ENCODE measurements around the gene LARP4B.
"Not testable (repeated sequence)": the region's sequence is repeated elsewhere in the genome, so short reads cannot be mapped to it uniquely, and the experiment has no call there.

The LARP4B gene

DNA sequence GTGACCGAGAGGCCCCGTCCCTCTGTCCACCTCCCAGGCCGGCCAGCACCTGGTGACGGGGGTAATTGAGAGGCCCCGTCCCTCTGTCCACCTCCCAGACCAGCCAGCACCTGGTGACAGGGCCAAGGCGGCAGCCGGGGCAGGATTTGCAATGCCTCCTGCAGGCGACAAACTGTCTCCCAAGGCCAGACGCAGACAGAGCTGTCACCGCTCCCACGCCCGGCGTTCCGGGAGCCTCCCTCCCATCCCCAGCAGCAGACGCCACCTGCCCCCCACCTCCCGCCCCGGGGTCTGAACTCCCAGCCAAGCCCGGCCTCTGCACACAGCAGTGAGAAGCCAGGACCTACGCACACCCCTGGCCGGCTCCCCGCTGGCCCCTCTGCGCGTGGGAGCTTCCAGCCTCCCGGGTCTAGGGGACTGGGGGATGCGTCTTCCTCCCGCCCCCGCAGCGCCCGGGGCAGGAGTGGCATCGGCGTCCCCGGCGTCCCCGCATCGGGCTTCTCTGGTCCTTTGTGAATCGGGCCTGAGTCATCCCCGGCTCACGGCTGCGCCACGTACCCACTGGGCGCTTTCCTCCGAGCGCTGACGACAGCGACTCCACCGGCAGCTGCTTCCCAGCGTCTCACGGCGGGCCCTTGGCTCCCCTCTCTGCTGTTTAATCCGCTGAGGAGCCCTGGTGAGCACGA, 147.0 kb downstream of the LARP4B start:
- peak; percentile 6 to 55 for DNase-seq

DNA sequence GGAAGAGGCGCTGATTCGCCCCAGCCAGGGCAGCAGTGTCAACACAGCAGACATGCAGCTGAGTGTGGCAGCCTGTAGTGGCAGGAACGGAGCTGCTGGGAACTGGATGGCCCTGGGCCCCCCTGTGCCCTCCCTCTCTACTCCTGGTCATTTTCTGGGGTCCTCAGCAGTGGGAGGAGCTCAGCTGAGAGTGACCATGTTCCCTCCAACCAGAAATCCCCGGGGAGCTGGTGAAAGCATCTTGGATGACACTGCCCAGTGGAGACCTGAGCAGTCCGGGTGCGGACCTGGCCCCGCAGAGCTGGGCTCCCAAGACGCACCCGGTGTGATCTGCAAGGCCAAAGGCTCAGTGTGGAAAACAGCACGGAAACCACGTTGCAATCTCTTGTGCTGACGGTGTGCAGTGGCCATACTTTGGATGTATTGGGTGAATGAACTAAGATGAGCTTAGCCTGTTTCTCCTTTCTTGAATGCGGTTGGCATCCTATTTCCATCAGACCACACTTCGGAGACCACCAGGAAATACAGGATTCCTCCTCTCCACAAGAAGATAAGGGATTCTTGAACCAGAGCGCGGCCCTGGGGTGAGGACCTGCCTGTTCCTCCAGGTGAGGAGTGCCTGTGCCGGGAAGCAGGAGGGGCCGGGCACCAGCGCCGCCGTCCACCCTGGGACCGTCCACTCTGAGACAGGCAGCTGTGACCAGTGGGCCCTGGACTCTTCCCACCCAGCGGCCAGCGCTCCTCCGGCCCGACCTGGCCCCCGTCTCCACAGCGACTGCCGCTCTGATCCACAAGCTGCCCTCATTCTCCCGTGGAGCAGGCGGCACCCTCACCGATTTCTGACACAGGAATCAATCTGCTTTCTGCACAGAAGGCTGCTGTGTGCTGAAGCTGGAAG, 148.5 kb downstream of the LARP4B start:
- DNase-seq: no peak

GRCh38 chr10:780536-781524, 150.7 kb downstream of the LARP4B start:
- DNase-seq: no peak

DNA sequence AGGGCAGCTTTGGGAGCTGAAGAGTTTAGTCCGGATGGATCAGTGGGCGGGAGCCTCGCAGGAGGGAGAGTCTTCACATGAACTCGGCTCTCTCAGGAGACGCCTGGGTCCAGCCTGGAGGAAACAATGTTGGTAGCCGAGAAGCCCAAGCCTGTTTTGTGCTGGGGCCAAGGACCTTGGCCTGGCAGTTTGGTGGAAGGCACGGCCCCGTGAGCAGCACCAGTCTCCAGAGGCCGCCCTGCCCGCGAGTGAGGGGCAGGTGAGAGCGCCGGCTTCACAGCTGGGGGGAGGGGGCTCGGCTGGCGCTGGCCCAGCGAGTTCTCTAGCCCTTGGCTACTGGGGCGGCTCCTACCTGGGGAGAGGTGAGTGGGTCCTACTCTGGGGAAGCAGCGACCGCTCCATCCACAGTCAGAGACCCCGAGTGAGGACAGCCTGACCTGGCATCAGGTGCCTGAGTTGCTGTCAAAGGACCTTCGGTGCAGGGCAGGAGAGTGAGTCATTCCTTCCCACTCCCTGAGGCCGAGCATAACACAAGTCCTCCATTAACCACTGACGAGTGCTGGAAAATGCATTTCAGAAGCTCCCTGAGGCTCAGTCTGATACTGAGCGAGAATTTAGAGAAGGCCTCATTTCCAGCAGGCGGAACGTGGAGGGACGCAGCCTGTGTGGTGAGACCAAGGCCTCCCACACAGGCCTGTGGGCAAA, 152.7 kb downstream of the LARP4B start:
- DNase-seq: no peak

- DNase-seq: no peak
These were observed 153.5 kb downstream of the LARP4B start for GRCh38 chr10:777913-778479.

DNA sequence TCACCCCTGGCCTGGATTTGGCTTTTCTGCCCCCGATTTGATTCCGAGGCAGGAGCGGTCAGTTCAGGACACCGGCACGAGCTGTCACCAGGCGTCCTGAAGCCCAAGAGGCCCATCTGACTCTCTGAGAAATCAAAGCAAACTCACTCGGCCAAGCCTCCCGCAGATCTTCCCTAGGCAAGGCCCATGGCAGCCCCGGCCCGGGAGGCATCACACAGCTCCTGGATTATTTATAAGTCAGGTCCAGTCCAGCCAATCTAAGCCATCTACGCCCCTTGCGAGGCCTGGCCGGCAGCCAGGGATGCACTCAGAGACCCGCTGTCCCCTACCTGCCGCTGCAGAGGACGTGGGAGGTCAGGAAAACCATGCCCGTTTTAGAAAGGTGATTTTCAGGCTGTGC, 154.7 kb downstream of the LARP4B start:
- no peak for DNase-seq

- DNase-seq: no peak
These were observed 156.0 kb downstream of the LARP4B start for GRCh38 chr10:775245-776075.

DNA sequence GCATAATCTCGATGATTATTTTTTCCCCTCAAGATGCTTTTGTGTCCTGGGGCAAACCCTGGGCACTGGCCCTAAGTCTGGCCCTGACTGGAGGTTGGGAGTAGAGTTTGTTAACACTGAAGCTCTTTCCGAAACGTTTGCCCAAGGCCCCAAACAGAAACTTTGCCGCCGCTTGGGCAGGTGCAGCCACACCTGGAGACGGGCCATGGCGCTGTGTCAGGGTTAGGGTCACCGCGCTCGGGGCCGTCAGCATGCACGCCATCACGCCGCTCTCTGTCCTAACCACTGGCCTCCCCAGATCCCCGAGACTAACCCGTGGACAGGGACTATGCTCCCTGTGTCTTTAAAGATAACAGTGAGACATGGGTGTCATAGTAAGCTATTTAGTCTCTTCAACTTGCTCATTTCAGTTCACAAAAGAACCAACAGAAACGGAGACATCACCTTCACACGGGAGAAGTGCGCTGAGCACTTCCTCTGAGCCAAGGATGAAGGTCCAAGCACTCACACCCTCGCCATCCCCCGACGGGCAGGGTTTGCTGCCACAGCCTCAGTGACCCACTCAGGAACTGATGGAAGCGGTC, 156.8 kb downstream of the LARP4B start:
- no peak for DNase-seq

GRCh38 chr10:774223-774622, 157.3 kb downstream of the LARP4B start:
- no peak for DNase-seq

DNA sequence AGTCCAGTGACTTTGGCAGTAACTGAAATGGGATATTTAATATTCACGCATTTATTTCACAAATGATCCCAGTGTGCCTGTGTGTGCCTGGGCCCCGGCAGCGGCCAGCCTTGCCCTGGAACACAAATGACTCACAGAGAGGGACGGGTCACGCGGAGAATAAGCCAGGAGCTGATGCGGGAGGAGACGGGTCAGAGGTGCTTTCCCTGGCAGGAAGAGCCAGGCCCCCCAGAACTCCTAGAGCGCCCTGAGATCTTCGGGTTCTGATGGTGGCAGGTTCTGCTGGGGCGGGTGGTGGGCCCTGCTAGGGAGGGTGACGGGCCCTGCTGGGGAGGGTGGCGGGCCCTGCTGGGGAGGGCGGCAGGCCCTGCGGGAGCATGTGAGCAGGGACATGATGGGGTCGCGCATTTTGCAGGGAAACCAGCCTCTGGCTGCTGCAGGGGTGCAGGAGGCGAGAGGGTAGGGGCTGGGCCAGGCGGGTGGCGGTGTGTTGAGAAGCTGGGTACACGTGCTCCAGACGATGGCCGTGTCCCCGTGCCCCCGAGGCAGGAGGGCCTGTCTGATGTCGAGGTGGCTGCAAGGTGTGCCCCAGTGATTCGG, 157.8 kb downstream of the LARP4B start:
- no peak for DNase-seq

- DNase-seq: no peak
These were observed 159.3 kb downstream of the LARP4B start for GRCh38 chr10:772227-772637.

DNA sequence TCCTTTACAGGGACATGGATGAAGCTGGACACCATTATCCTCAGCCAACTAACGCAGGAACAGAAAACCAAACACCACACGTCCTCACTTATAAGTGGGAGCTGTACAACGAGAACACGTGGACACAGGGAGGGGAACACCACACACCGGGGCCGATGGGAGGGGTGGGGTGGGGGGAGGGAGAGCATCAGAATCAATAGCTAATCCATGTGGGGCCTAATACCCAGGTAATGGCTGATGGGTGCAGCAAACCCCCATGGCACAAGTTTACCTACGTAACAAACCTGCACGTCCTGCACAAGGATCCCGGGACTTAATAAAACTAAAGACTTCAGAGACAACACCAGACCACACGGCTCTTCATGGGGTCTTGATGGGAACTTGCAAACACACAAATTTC, 159.9 kb downstream of the LARP4B start:
- no peak for DNase-seq

DNA sequence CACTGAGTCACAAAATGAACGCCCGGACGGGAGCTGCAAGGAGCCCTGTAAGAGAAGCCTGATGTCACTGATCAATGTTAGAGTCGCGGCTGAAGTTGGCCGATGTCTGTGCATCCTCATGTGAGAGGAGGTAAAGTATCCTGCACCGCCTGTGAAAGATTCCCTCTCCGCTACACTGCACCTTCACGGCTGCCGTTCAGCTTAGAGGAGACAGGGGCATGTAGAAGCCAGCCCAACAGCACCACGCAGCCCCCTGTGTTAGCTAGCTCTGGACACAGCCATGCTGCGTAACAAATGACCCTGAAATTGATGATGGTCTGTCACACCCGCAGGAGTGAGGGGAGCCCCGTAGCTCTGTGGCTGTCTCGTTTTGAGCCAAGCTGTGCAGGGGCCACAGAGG, 160.5 kb downstream of the LARP4B start:
- no peak for DNase-seq

- DNase-seq: not testable (repeated sequence)
These were observed 161.3 kb downstream of the LARP4B start for GRCh38 chr10:770048-770712.

DNA sequence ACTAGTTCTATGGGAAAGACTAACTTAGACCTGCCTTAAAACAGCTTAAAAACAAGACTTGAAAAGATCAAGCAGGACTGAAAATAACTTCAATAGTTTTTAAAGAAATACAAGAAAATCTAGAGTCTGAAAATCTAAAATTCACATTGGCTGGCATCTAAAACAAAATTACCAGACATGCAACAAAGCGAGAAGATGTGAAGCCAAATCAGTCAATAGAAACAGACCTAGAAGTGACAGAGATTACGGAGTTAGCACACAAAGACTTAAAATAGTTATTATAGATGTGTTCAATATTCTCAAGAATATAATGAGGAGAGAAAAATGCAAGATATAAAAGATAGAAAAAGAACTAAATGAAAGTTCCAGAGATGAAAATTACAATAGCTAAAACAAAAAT, 163.7 kb downstream of the LARP4B start:
- DNase-seq: no peak

DNA sequence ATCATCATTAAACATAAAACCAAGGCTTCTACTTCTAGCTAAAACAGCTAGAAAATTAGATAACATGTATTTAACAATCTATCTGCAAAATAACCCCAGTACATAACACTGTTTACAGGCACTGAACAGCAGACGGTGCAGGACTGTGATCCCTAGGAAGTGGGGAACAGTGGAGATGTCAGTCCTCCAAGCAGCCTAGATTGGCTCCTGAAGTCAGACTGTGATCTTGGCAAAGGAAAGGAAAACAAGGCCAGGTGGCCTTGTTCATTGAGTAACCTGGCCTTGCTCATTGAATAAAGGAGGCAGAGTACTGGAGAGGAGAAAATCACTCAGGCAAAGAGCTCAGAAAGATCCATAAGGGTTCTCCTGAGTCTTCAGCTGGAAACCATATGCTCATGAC, 164.3 kb downstream of the LARP4B start:
- DNase-seq: peak; percentile 3 to 22

GRCh38 chr10:761376-761775, 170.1 kb downstream of the LARP4B start:
- no peak for DNase-seq

- DNase-seq: no peak
These were observed 170.9 kb downstream of the LARP4B start for GRCh38 chr10:760622-761021.

DNA sequence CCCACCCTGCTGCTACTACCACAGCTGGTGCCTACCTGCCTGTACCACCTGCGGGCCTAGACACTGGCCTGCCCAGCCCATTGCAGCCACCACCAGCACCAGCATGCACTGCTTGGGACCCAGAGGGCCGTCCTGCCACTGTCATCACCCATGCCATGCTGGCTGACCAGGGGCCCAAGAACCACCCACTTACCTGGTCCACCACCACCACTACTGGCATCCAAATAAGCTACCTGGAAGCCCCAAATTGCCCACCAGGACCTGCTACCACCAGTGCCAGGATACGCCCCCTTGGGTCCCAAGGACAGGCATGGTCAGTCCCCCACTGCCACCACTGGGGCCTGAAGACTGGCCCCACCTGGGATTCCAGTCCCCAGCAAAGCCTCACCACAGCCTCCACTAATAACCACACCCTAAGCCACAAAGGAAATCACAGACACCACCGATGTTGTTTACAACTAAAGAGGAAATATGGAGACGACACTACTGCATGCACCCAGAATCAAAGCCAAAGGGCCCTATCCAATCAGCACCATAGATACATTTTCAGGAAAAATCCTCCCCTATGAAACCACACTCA, 171.5 kb downstream of the LARP4B start:
- DNase-seq: no peak

Measured in NCI-H524 (cell line).